Hematopoietic multipotent progenitor cell treated with erythropoietin and hydrocortisone succinate and interleukin-3 and kit ligand, for 15 days (in vitro differentiated cells): ENCODE measurements around the gene TSPAN16.

Experiments used
- DNase-seq: peaks from one replicate; pipeline ENCODE4 v3.0.0-alpha.2; 2015; ENCODE audit warnings: low spot score

Gene TSPAN16

GRCh38 chr19:11268783-11269267 is 27.1 kb upstream of the TSPAN16 start:
- DNase-seq = no peak

- no peak for DNase-seq
These were observed 26.6 kb upstream of the TSPAN16 start for GRCh38 chr19:11269408-11269807.

GRCh38 chr19:11273296-11273695 is 22.7 kb upstream of the TSPAN16 start:
- DNase-seq = no peak

GRCh38 chr19:11273989-11274388 is 22.0 kb upstream of the TSPAN16 start:
- no peak for DNase-seq

- DNase-seq = no peak
These were observed 21.4 kb upstream of the TSPAN16 start for GRCh38 chr19:11274533-11275086.

- DNase-seq = no peak
These were observed 17.3 kb upstream of the TSPAN16 start for GRCh38 chr19:11278670-11279069.

GRCh38 chr19:11279505-11280236 is 16.3 kb upstream of the TSPAN16 start:
- no peak for DNase-seq

GRCh38 chr19:11281356-11282049 is 14.5 kb upstream of the TSPAN16 start:
- no peak for DNase-seq

- DNase-seq = no peak
These were observed 11.4 kb upstream of the TSPAN16 start for GRCh38 chr19:11284515-11284914.

- no peak for DNase-seq
These were observed 9.5 kb upstream of the TSPAN16 start for GRCh38 chr19:11286312-11286974.

GRCh38 chr19:11288349-11288748 is 7.6 kb upstream of the TSPAN16 start:
- DNase-seq = no peak

GRCh38 chr19:11290256-11290655 is 5.7 kb upstream of the TSPAN16 start:
- no peak for DNase-seq

GRCh38 chr19:11291415-11291814 is 4.5 kb upstream of the TSPAN16 start:
- no peak for DNase-seq

GRCh38 chr19:11291991-11292390 is 4.0 kb upstream of the TSPAN16 start:
- no peak for DNase-seq

- peak; percentile 62 for DNase-seq
These were observed 2.2 kb upstream of the TSPAN16 start for GRCh38 chr19:11293433-11294389.

- DNase-seq = no peak
These were observed 780 bp upstream of the TSPAN16 start for GRCh38 chr19:11295180-11295579.

- no peak for DNase-seq
These were observed 304 bp downstream of the TSPAN16 start for GRCh38 chr19:11296264-11296663.

- DNase-seq = no peak
These were observed 4.2 kb downstream of the TSPAN16 start for GRCh38 chr19:11299946-11300810.

GRCh38 chr19:11300811-11301120 is 4.8 kb downstream of the TSPAN16 start:
- DNase-seq = no peak

- no peak for DNase-seq
These were observed 9.0 kb downstream of the TSPAN16 start for GRCh38 chr19:11304936-11305335.

- no peak for DNase-seq
These were observed 10.4 kb downstream of the TSPAN16 start for GRCh38 chr19:11306337-11306736.
